GM12878 (cell line): ENCODE results near the gene SPOCK1. TPM values are rescaled to one million over a fixed set of nuclear protein-coding genes. Genes with fewer than 3 reads are reported as not detected.

Source experiments
- ATAC-seq: fragments of 200-7000 bp; cut with Tn5 transposase; 3 replicates; pipeline ENCODE4 v1.9.1; 2020; ENCODE audit warnings: mild to moderate bottlenecking, moderate library complexity
- BruUV-seq: library from RNA; stranded (reverse); fragments of 400-500 nt; replicated peaks from 2 replicates; lab custom pipeline; 2021; lab: Mats Ljungman, UMichigan
- CTCF ChIA-PET: fragments of 300-600 bp; sonication (Branson Sonifier 250); formaldehyde crosslinking; extraction: SDS; loops from one replicate; lab custom pipeline; 2021; ENCODE audit warnings: inconsistent platforms; lab: Yijun Ruan, JAX
- POLR2A ChIA-PET: fragments of 350-600 bp; formaldehyde crosslinking; extraction: SDS; loops from one replicate; lab custom pipeline; 2021; ENCODE audit warnings: inconsistent platforms; lab: Charles Lee
- RAD21 ChIA-PET: fragments of 300-600 bp; sonication (Branson Sonifier 250); formaldehyde crosslinking; loops from one replicate; lab custom pipeline; 2023; ENCODE audit warnings: antibody characterized with exemption; ENCODE audit not compliant: unreplicated experiment; lab: Charles Lee
- SMC1A ChIA-PET: fragments of 300-600 bp; sonication (Branson Sonifier 250); formaldehyde crosslinking; loops from one replicate; lab custom pipeline; 2023; ENCODE audit not compliant: unreplicated experiment, uncharacterized antibody; lab: Charles Lee
- DNase-seq: peaks from one replicate; pipeline ENCODE4 v3.0.0-alpha.2; 2011; ENCODE audit warnings: low read depth, low spot score
- FAIRE-seq: peaks from 3 replicates; lab custom pipeline; 2011; peaks lifted over from hg19 to GRCh38; lab: Jason Lieb, UNC
- H2AFZ ChIP-seq: 2 replicates; pipeline ENCODE4 v1.6.0; 2011; ENCODE audit warnings: low read depth, low read length, control low read depth; ENCODE audit not compliant: control insufficient read depth
- H3K27ac ChIP-seq: 2 replicates; pipeline ENCODE4 v1.5.1; 2011; ENCODE audit warnings: control low read depth; ENCODE audit not compliant: control insufficient read depth, insufficient read depth
- H3K27me3 ChIP-seq, 2 experiments: replicated peaks in 1 of 2; 2 replicates each; pipeline versions ENCODE4 v1.6.0 to v1.6.1; 2011; ENCODE audit warnings: low read length in 1 of 2; ENCODE audit not compliant: control insufficient read depth in 2 of 2, insufficient read depth in 2 of 2
- H3K36me3 ChIP-seq, 2 experiments: 2 replicates each; pipeline ENCODE4 v1.5.1; 2011; ENCODE audit warnings: low read length in 1 of 2; ENCODE audit not compliant: control insufficient read depth in 2 of 2, insufficient read depth in 2 of 2
- H3K4me1 ChIP-seq: 2 replicates; pipeline ENCODE4 v1.6.1; 2011; ENCODE audit warnings: mild to moderate bottlenecking, low read length, moderate library complexity, mixed read lengths; ENCODE audit not compliant: control insufficient read depth, insufficient read depth
- H3K4me2 ChIP-seq: 2 replicates; pipeline ENCODE4 v1.6.0; 2011; ENCODE audit warnings: control low read depth; ENCODE audit not compliant: control insufficient read depth, insufficient read depth
- H3K4me3 ChIP-seq: fragments of 200-600 bp; sonication (generic); 2 replicates; pipeline ENCODE4 v1.5.1; 2016
- H3K79me2 ChIP-seq: 2 replicates; pipeline ENCODE4 v1.6.0; 2011; ENCODE audit warnings: low read length; ENCODE audit not compliant: control insufficient read depth, insufficient read depth
- H3K9ac ChIP-seq: 2 replicates; pipeline ENCODE4 v1.8.0; 2011; ENCODE audit warnings: low read length, control low read depth, mixed read lengths; ENCODE audit not compliant: control insufficient read depth, insufficient read depth
- H3K9me3 ChIP-seq: replicated peaks from 3 replicates; pipeline ENCODE4 v1.5.1; 2011; ENCODE audit warnings: mild to moderate bottlenecking, low read length; ENCODE audit not compliant: control insufficient read depth, insufficient read depth
- H4K20me1 ChIP-seq: 2 replicates; pipeline ENCODE4 v1.6.0; 2011; ENCODE audit not compliant: control insufficient read depth, insufficient read depth
- CHD1 ChIP-seq: IDR thresholded peaks from 2 replicates; pipeline ENCODE4 v1.6.1; 2012; ENCODE audit warnings: low read depth, low read length, improper control_type of control experiment
- EP300 ChIP-seq, 2 experiments: fragments of 150-350 bp in 1 of 2; IDR thresholded peaks; 2 replicates each; pipeline ENCODE4 v1.6.1; 2011 to 2012; ENCODE audit warnings: low read depth in 2 of 2, low read length in 2 of 2, borderline replicate concordance in 1 of 2, improper control_type of control experiment in 1 of 2, inconsistent platforms in 1 of 2; ENCODE audit not compliant: control insufficient read depth in 1 of 2
- JUND ChIP-seq: IDR thresholded peaks from 2 replicates; pipeline ENCODE4 v1.6.1; 2012; ENCODE audit warnings: low read depth, mild to moderate bottlenecking, low read length, improper control_type of control experiment, moderate library complexity
- MXI1 ChIP-seq: fragments of 150-350 bp; IDR thresholded peaks from 2 replicates; pipeline ENCODE4 v1.6.1; 2011; ENCODE audit warnings: low read depth, mild to moderate bottlenecking, inconsistent platforms, low read length, improper control_type of control experiment
- NFYA ChIP-seq: IDR thresholded peaks from 2 replicates; pipeline ENCODE4 v1.6.1; 2011; ENCODE audit warnings: low read depth, mild to moderate bottlenecking, low read length, improper control_type of control experiment, borderline replicate concordance
- NFYB ChIP-seq: IDR thresholded peaks from 2 replicates; pipeline ENCODE4 v1.6.1; 2011; ENCODE audit warnings: low read depth, mild to moderate bottlenecking, low read length, improper control_type of control experiment, moderate library complexity; ENCODE audit not compliant: insufficient read depth
- ZNF24 ChIP-seq: fragments of 450-650 bp; IDR thresholded peaks from 2 replicates; pipeline ENCODE4 v1.6.1; 2017; ENCODE audit warnings: antibody characterized with exemption, mild to moderate bottlenecking
- WGBS: methylation state at CpG from one replicate; pipeline ENCODE4 v1.1.6; 2016; ENCODE audit warnings: low lambda C conversion rate; ENCODE audit not compliant: insufficient replicate concordance, insufficient coverage; ENCODE audit errors: missing lambda C conversion rate; 5-methylcytosine and 5-hydroxymethylcytosine counted together
- in situ Hi-C: fragments of 300-500 bp; cut with MboI; formaldehyde crosslinking; loops from 9 replicates; pipeline ENCODE4 v1.14.3; 2018; ENCODE audit warnings: mixed read lengths
- intact Hi-C: fragments of 100-400 bp; cut with micrococcal nuclease; formaldehyde crosslinking; loops from one replicate; pipeline ENCODE4 v1.14.2; 2022; ENCODE audit not compliant: unreplicated experiment
- polyA plus RNA-seq, 11 experiments: library from polyadenylated mRNA; depleted of rRNA in 4 of 11; unstranded in 6 of 11; stranded (reverse) in 5 of 11; fragments of >200 nt; fragmentation: Nextera tagmentation in 4 of 11; fragmentation: Illumina TruSeq in 1 of 11; extraction: Ambion mirVana in 4 of 11; extraction: Trizol in 1 of 11; gene quantifications; 1 replicate in 1 of 11; 2 replicates in 10 of 11; pipeline versions ENCODE4 v1.2.1 to v1.2.3, GENCODE V29; 2011 to 2016; ENCODE audit warnings: inconsistent platforms in 2 of 11, missing spikeins in 2 of 11, low read depth in 1 of 11
- total RNA-seq, 4 experiments: library from RNA; depleted of rRNA in 3 of 4; stranded (reverse); fragments of >200 nt in 3 of 4; fragmentation: Illumina TruSeq in 1 of 4; extraction: Trizol in 1 of 4; gene quantifications; 2 replicates each; pipeline versions ENCODE4 v1.2.1 to v1.2.3, GENCODE V29; 2013 to 2021
- TF ChIP-seq, protein P1 (sequence below): fragments of 450-650 bp; IDR thresholded peaks from 2 replicates; pipeline ENCODE4 v1.6.1; 2017; ENCODE audit warnings: borderline replicate concordance
- TF ChIP-seq, protein P2 (sequence below): IDR thresholded peaks from 2 replicates; pipeline ENCODE4 v1.6.1; 2012; ENCODE audit warnings: improper control_type of control experiment, low read depth, low read length; ENCODE audit not compliant: insufficient replicate concordance
- TF ChIP-seq, protein P3 (sequence below): fragments of 450-650 bp; conservative IDR thresholded peaks from 2 replicates; pipeline ENCODE4 v1.6.1; 2017; ENCODE audit warnings: mild to moderate bottlenecking, moderate library complexity
- TF ChIP-seq, protein P4 (sequence below): IDR thresholded peaks from 2 replicates; pipeline ENCODE4 v1.6.1; 2012; ENCODE audit warnings: mild to moderate bottlenecking, low read depth, low read length

Gene SPOCK1
- total and polyA plus RNA-seq, 10 of the 15 experiments (the other 5 are each of a cell fraction or from before 2014, with no cell fraction given) = 0.06 to 0.68 (median 0.25) TPM; not detected in 3

DNA sequence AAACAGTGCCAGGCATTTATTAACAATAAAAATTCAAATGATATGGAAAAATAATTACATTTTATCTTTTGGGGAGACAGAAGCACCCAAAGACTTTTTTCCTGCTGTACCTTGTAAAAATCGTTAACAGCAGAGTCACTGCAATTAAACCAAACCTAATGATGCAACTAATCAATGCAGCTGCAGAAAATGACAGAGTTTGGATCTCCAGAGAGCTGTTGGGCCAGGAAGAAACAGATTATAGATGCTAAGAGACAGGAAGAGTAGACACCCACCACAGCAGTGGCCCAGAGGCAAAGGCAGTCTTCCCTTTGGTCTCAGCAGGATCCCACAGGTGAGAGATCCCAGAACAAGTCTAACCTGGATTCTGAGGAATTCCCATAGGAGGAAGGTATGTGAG lies 53.0 kb downstream of the SPOCK1 start:
- Histone ChIP-seq H2AFZ (no peak overlapping the region), H3K79me2 (no peaks in the 10 kb centered on the region), H3K36me3 (no peaks in the 10 kb centered on the region), H4K20me1 (no peaks in the 10 kb centered on the region), H3K27ac (no peak overlapping the region), H3K27me3 (no peaks in the 10 kb centered on the region), H3K4me1 (no peaks in the 10 kb centered on the region), H3K9me3 (no peaks in the 10 kb centered on the region), H3K4me2 (no peak overlapping the region), H3K4me3 (no peak overlapping the region), H3K9ac (no peak overlapping the region)
- no peak for DNase-seq
- RAD21 ChIA-PET = no interaction called here
- in situ Hi-C loops (no loop called here), intact Hi-C loops (no loop called here)
- SMC1A ChIA-PET = no interaction called here
- CTCF ChIA-PET = no interaction called here
- no peak for FAIRE-seq
- BruUV-seq = no TSS peak
- POLR2A ChIA-PET = no interaction called here
- no peak for ATAC-seq
- WGBS = 0% methylated on average over 1 of the region's 1 CpG
- TF ChIP-seq, protein P1, sequence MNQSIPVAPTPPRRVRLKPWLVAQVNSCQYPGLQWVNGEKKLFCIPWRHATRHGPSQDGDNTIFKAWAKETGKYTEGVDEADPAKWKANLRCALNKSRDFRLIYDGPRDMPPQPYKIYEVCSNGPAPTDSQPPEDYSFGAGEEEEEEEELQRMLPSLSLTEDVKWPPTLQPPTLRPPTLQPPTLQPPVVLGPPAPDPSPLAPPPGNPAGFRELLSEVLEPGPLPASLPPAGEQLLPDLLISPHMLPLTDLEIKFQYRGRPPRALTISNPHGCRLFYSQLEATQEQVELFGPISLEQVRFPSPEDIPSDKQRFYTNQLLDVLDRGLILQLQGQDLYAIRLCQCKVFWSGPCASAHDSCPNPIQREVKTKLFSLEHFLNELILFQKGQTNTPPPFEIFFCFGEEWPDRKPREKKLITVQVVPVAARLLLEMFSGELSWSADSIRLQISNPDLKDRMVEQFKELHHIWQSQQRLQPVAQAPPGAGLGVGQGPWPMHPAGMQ = no peak
- TF ChIP-seq NFYB (no peak), JUND (no peak), CHD1 (no peak), NFYA (no peak), ZNF24 (no peak), EP300 (IDR thresholded peaks at IDR 0.05; ENCODE audit: borderline replicate concordance in 1 of 2, control insufficient read depth in 1 of 2, low read depth in 2 of 2, low read length in 2 of 2) (no peak), MXI1 (no peak)
- TF ChIP-seq, protein P2, sequence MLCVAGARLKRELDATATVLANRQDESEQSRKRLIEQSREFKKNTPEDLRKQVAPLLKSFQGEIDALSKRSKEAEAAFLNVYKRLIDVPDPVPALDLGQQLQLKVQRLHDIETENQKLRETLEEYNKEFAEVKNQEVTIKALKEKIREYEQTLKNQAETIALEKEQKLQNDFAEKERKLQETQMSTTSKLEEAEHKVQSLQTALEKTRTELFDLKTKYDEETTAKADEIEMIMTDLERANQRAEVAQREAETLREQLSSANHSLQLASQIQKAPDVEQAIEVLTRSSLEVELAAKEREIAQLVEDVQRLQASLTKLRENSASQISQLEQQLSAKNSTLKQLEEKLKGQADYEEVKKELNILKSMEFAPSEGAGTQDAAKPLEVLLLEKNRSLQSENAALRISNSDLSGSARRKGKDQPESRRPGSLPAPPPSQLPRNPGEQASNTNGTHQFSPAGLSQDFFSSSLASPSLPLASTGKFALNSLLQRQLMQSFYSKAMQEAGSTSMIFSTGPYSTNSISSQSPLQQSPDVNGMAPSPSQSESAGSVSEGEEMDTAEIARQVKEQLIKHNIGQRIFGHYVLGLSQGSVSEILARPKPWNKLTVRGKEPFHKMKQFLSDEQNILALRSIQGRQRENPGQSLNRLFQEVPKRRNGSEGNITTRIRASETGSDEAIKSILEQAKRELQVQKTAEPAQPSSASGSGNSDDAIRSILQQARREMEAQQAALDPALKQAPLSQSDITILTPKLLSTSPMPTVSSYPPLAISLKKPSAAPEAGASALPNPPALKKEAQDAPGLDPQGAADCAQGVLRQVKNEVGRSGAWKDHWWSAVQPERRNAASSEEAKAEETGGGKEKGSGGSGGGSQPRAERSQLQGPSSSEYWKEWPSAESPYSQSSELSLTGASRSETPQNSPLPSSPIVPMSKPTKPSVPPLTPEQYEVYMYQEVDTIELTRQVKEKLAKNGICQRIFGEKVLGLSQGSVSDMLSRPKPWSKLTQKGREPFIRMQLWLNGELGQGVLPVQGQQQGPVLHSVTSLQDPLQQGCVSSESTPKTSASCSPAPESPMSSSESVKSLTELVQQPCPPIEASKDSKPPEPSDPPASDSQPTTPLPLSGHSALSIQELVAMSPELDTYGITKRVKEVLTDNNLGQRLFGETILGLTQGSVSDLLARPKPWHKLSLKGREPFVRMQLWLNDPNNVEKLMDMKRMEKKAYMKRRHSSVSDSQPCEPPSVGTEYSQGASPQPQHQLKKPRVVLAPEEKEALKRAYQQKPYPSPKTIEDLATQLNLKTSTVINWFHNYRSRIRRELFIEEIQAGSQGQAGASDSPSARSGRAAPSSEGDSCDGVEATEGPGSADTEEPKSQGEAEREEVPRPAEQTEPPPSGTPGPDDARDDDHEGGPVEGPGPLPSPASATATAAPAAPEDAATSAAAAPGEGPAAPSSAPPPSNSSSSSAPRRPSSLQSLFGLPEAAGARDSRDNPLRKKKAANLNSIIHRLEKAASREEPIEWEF = no peak
- TF ChIP-seq, protein P3, sequence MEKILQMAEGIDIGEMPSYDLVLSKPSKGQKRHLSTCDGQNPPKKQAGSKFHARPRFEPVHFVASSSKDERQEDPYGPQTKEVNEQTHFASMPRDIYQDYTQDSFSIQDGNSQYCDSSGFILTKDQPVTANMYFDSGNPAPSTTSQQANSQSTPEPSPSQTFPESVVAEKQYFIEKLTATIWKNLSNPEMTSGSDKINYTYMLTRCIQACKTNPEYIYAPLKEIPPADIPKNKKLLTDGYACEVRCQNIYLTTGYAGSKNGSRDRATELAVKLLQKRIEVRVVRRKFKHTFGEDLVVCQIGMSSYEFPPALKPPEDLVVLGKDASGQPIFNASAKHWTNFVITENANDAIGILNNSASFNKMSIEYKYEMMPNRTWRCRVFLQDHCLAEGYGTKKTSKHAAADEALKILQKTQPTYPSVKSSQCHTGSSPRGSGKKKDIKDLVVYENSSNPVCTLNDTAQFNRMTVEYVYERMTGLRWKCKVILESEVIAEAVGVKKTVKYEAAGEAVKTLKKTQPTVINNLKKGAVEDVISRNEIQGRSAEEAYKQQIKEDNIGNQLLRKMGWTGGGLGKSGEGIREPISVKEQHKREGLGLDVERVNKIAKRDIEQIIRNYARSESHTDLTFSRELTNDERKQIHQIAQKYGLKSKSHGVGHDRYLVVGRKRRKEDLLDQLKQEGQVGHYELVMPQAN = no peak
- TF ChIP-seq, protein P4, sequence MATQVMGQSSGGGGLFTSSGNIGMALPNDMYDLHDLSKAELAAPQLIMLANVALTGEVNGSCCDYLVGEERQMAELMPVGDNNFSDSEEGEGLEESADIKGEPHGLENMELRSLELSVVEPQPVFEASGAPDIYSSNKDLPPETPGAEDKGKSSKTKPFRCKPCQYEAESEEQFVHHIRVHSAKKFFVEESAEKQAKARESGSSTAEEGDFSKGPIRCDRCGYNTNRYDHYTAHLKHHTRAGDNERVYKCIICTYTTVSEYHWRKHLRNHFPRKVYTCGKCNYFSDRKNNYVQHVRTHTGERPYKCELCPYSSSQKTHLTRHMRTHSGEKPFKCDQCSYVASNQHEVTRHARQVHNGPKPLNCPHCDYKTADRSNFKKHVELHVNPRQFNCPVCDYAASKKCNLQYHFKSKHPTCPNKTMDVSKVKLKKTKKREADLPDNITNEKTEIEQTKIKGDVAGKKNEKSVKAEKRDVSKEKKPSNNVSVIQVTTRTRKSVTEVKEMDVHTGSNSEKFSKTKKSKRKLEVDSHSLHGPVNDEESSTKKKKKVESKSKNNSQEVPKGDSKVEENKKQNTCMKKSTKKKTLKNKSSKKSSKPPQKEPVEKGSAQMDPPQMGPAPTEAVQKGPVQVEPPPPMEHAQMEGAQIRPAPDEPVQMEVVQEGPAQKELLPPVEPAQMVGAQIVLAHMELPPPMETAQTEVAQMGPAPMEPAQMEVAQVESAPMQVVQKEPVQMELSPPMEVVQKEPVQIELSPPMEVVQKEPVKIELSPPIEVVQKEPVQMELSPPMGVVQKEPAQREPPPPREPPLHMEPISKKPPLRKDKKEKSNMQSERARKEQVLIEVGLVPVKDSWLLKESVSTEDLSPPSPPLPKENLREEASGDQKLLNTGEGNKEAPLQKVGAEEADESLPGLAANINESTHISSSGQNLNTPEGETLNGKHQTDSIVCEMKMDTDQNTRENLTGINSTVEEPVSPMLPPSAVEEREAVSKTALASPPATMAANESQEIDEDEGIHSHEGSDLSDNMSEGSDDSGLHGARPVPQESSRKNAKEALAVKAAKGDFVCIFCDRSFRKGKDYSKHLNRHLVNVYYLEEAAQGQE = no peak
